Smooth muscle cell (in vitro differentiated cells): ENCODE results near the gene CKAP5. TPM values are rescaled to one million over a fixed set of nuclear protein-coding genes. Genes with fewer than 3 reads are reported as not detected.

Source experiments
- DNase-seq: peaks from one replicate; lab custom pipeline; 2025; ENCODE audit not compliant: unreplicated experiment; lab: John Stamatoyannopoulos, UW
- H2AFZ ChIP-seq: fragments of 200-600 bp; sonication (generic); 2 replicates; pipeline ENCODE4 v1.6.0; 2016; ENCODE audit warnings: antibody characterized with exemption, low read depth, mild to moderate bottlenecking
- H3F3A ChIP-seq: fragments of 200-600 bp; sonication (generic); 2 replicates; pipeline ENCODE4 v1.6.0; 2017; ENCODE audit warnings: antibody characterized with exemption, low read depth
- H3K27ac ChIP-seq: fragments of 200-600 bp; sonication (generic); 2 replicates; pipeline ENCODE4 v1.5.1; 2016; ENCODE audit warnings: low read depth, mild to moderate bottlenecking
- H3K27me3 ChIP-seq: fragments of 200-600 bp; sonication (generic); 2 replicates; pipeline ENCODE4 v1.6.1; 2016; ENCODE audit warnings: low read depth, mild to moderate bottlenecking
- H3K36me3 ChIP-seq: fragments of 200-600 bp; sonication (generic); 2 replicates; pipeline ENCODE4 v1.5.1; 2016; ENCODE audit warnings: low read depth
- H3K4me1 ChIP-seq: fragments of 200-600 bp; sonication (generic); 2 replicates; pipeline ENCODE4 v1.5.1; 2016; ENCODE audit warnings: low read depth
- H3K4me2 ChIP-seq: fragments of 200-600 bp; sonication (generic); 2 replicates; pipeline ENCODE4 v1.6.0; 2016; ENCODE audit warnings: mild to moderate bottlenecking
- H3K4me3 ChIP-seq: fragments of 200-600 bp; sonication (generic); 2 replicates; pipeline ENCODE4 v1.5.1; 2016; ENCODE audit warnings: mild to moderate bottlenecking
- H3K79me2 ChIP-seq: fragments of 200-600 bp; sonication (generic); 2 replicates; pipeline ENCODE4 v1.6.0; 2016; ENCODE audit warnings: low read depth, mild to moderate bottlenecking
- H3K9ac ChIP-seq: fragments of 200-600 bp; sonication (generic); 2 replicates; pipeline ENCODE4 v1.6.0; 2016; ENCODE audit warnings: low read depth
- H3K9me3 ChIP-seq: fragments of 200-600 bp; sonication (generic); replicated peaks from 2 replicates; pipeline ENCODE4 v1.5.1; 2016; ENCODE audit warnings: low read depth
- H4K20me1 ChIP-seq: fragments of 200-600 bp; sonication (generic); 2 replicates; pipeline ENCODE4 v1.6.0; 2016; ENCODE audit warnings: low read depth
- WGBS: methylation state at CpG from one replicate; pipeline ENCODE4 v1.1.7; 2016; ENCODE audit warnings: low lambda C conversion rate; 5-methylcytosine and 5-hydroxymethylcytosine counted together
- polyA plus RNA-seq: library from polyadenylated mRNA; unstranded; fragments of >200 nt; fragmentation: Nextera tagmentation; extraction: Ambion mirVana; gene quantifications from 2 replicates; pipeline ENCODE4 v1.2.1, GENCODE V29; 2016
- total RNA-seq: library from RNA; depleted of rRNA; stranded (reverse); fragments of >200 nt; gene quantifications from 2 replicates; pipeline ENCODE4 v1.2.3, GENCODE V29; 2014
- TF ChIP-seq, protein P1 (sequence below): fragments of 200-600 bp; sonication (generic); IDR thresholded peaks from 2 replicates; pipeline ENCODE4 v1.5.1; 2017; ENCODE audit warnings: borderline replicate concordance, mild to moderate bottlenecking, antibody characterized with exemption; ENCODE audit not compliant: insufficient read depth, poor library complexity, severe bottlenecking

CKAP5 gene
- total and polyA plus RNA-seq, 2 experiments from 2014 or later, result 24.5 to 57.0 TPM

DNA sequence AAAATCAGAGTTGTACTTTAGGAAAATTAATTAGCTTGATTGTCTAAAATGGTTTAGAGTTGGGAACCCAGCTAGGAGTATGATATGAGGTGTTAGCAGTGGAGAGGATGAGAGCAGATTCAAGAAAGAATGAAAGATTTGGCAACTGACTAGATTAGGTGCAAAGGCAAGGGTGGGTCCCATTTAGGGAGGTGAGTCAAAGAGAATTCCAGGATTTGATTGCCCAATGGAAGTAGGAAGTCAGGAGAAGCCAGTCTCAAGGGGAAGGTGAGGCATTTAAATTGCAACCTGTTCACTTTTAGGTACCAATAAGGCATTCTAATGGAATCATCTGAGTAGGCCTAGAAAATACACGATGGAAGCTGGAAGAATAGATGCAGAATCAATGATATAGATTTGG is 3.6 kb upstream of the CKAP5 start:
- H3K4me3 ChIP-seq, result no peak overlapping the region
- no peak for DNase-seq
- no peak overlapping the region for H3K9ac ChIP-seq
- H3K27ac ChIP-seq, result no peak overlapping the region
- peaks cover 3% of the 10 kb centered on the region for H4K20me1 ChIP-seq
- peaks cover 10% of the 10 kb centered on the region for H3K4me1 ChIP-seq
- 91% methylated on average over 1 of the region's 1 CpG for WGBS
- H3K79me2 ChIP-seq, result peaks cover 11% of the 10 kb centered on the region
- H3F3A ChIP-seq, result no peaks in the 10 kb centered on the region
- H3K36me3 ChIP-seq, result no peaks in the 10 kb centered on the region
- TF ChIP-seq, protein P1, sequence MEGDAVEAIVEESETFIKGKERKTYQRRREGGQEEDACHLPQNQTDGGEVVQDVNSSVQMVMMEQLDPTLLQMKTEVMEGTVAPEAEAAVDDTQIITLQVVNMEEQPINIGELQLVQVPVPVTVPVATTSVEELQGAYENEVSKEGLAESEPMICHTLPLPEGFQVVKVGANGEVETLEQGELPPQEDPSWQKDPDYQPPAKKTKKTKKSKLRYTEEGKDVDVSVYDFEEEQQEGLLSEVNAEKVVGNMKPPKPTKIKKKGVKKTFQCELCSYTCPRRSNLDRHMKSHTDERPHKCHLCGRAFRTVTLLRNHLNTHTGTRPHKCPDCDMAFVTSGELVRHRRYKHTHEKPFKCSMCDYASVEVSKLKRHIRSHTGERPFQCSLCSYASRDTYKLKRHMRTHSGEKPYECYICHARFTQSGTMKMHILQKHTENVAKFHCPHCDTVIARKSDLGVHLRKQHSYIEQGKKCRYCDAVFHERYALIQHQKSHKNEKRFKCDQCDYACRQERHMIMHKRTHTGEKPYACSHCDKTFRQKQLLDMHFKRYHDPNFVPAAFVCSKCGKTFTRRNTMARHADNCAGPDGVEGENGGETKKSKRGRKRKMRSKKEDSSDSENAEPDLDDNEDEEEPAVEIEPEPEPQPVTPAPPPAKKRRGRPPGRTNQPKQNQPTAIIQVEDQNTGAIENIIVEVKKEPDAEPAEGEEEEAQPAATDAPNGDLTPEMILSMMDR, result no peak
- no peak overlapping the region for H3K4me2 ChIP-seq
- no peaks in the 10 kb centered on the region for H3K9me3 ChIP-seq
- no peak overlapping the region for H2AFZ ChIP-seq
- H3K27me3 ChIP-seq, result no peaks in the 10 kb centered on the region

DNA sequence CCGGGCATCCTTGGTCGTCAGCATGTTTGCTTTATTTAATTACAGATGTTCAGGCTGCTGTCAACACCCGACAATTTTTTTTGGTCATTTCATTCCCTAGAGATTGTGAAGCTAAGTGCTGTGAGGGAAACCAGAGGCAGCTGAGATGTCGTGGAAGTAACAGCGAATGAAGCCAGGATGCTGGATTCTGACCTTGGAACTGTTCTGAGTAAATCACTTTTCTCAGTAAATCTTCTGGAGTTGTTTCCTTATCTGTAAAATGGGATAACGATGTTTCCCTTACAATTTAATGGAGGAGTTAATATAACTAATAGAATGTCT is 390 bp upstream of the CKAP5 start:
- no peak for DNase-seq
- Histone ChIP-seq H3K4me1 (peaks cover 17% of the 10 kb centered on the region), H3K79me2 (peaks cover 41% of the 10 kb centered on the region), H3K27me3 (no peaks in the 10 kb centered on the region), H3K4me2 (peak overlapping the region; percentile 92), H3K9me3 (no peaks in the 10 kb centered on the region), H3K9ac (peak overlapping the region; percentile 92), H3F3A (no peaks in the 10 kb centered on the region), H2AFZ (peak overlapping the region; percentile 94), H3K4me3 (peak overlapping the region; percentile 98), H3K36me3 (no peaks in the 10 kb centered on the region), H3K27ac (no peak overlapping the region), H4K20me1 (peaks cover 32% of the 10 kb centered on the region)
- TF ChIP-seq, protein P1, result no peak
- 11% methylated on average over 6 of the region's 6 CpGs for WGBS

DNA sequence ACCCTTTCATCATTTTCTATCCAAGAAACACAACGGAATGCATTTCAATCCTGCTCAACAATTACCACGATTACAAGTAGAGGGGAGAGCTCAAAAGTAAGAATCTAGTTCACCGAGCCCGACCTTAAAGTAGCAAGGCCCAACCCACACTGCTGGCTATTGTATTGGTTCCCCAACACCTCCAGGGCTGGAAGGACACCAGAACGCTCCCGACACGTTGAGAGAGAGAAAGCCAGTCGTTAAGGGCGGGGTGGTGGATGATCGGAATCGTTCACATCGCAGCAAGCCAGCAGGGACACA is 690 bp downstream of the CKAP5 start:
- Histone ChIP-seq H3K9me3 (no peaks in the 10 kb centered on the region), H3K36me3 (no peaks in the 10 kb centered on the region), H3K27me3 (no peaks in the 10 kb centered on the region), H3K4me1 (peaks cover 17% of the 10 kb centered on the region), H3K4me2 (peak overlapping the region; percentile 92), H3K9ac (peak overlapping the region; percentile 92), H4K20me1 (peaks cover 42% of the 10 kb centered on the region), H3K79me2 (peaks cover 52% of the 10 kb centered on the region), H2AFZ (peak overlapping the region; percentile 94), H3K27ac (peak overlapping the region; percentile 37), H3F3A (no peaks in the 10 kb centered on the region), H3K4me3 (peak overlapping the region; percentile 98)
- WGBS, result 1% methylated on average over 12 of the region's 12 CpGs
- TF ChIP-seq, protein P1, result no peak
- DNase-seq, result no peak

DNA sequence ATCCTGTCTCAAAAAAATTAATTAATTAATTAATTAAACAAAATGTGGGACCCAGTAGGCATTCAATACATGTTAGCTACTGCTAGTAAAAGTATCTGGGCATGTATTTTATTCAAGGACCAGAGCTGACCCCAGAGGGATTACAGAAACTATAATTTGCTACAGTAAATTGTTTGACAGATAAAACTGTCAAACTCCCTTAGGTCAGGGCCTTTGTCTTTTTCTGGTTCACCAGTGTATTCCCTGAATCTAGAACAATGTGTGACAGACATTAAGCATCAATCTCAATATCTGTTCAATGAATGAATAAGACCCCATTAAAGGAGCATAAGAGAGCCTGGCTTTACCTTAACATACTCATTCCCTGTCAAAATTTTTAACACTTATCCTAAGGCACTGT is 6.0 kb downstream of the CKAP5 start:
- DNase-seq, result no peak
- peaks cover 94% of the 10 kb centered on the region for H4K20me1 ChIP-seq
- no peak overlapping the region for H2AFZ ChIP-seq
- H3K9me3 ChIP-seq, result no peaks in the 10 kb centered on the region
- H3K36me3 ChIP-seq, result no peaks in the 10 kb centered on the region
- peaks cover 12% of the 10 kb centered on the region for H3K4me1 ChIP-seq
- H3K27me3 ChIP-seq, result no peaks in the 10 kb centered on the region
- no peaks in the 10 kb centered on the region for H3F3A ChIP-seq
- peaks cover 99% of the 10 kb centered on the region for H3K79me2 ChIP-seq
- no peak overlapping the region for H3K4me2 ChIP-seq
- TF ChIP-seq, protein P1, result no peak
- no peak overlapping the region for H3K9ac ChIP-seq
- H3K27ac ChIP-seq, result no peak overlapping the region
- H3K4me3 ChIP-seq, result no peak overlapping the region
